Body of pancreas (tissue), 4 donors: ENCODE results near the gene RARS2. TPM values are rescaled to one million over a fixed set of nuclear protein-coding genes. Genes with fewer than 3 reads are reported as not detected.

Source experiments
- ATAC-seq: fragments of 150-250 bp; one replicate; pipeline ENCODE4 v1.9.1; 2016
- DNase-seq, 4 donors: peaks; one replicate each; pipeline ENCODE4 v3.0.0-alpha.2; 2019
- H3K27ac ChIP-seq, 4 donors: fragments of 200-600 bp; sonication (generic); 1 replicate in 3 of 4; 2 replicates in 1 of 4; pipeline versions ENCODE4 v1.5.1 to v1.6.1; 2016 to 2019; ENCODE audit warnings: mild to moderate bottlenecking in 1 of 4, mixed read lengths in 1 of 4, moderate library complexity in 1 of 4
- H3K27me3 ChIP-seq, 2 donors: fragments of 200-600 bp; sonication (generic); one replicate each; pipeline ENCODE4 v1.6.0; 2016; ENCODE audit warnings: mild to moderate bottlenecking in 1 of 2
- H3K36me3 ChIP-seq, 2 donors: fragments of 200-600 bp; sonication (generic); replicated peaks in 1 of 2; 2 replicates each; pipeline ENCODE4 v1.5.1; 2016; ENCODE audit warnings: low read depth in 2 of 2; ENCODE audit not compliant: insufficient read depth in 1 of 2
- H3K4me1 ChIP-seq: fragments of 200-600 bp; sonication (generic); one replicate; pipeline ENCODE4 v1.6.0; 2016
- H3K4me3 ChIP-seq, 2 donors: fragments of 200-600 bp; sonication (generic); 1 replicate in 1 of 2; 2 replicates in 1 of 2; pipeline ENCODE4 v1.5.1; 2016 to 2019
- H3K9me3 ChIP-seq, 3 donors: fragments of 200-600 bp; sonication (generic); 1 replicate in 2 of 3; 2 replicates in 1 of 3; pipeline ENCODE4 v1.5.1; 2016
- CTCF ChIP-seq, 7 experiments: fragments of 450-650 bp in 4 of 7; fragments of 200-600 bp in 3 of 7; sonication (generic) in 3 of 7; IDR thresholded peaks; one replicate each; pipeline ENCODE4 v1.5.1; 2016 to 2019; ENCODE audit warnings: antibody characterized with exemption in 7 of 7
- POLR2A ChIP-seq, 3 donors: fragments of 450-650 bp; IDR thresholded peaks; one replicate each; pipeline ENCODE4 v1.6.1; 2016; ENCODE audit warnings: antibody characterized with exemption in 3 of 3, mild to moderate bottlenecking in 2 of 3
- WGBS, 2 donors: methylation state at CpG; one replicate each; pipeline ENCODE4 v1.1.5; 2017; 5-methylcytosine and 5-hydroxymethylcytosine counted together
- intact Hi-C: fragments of 100-400 bp; cut with DNase I; formaldehyde crosslinking; loops from one replicate; pipeline ENCODE4 v1.15.1; 2023
- total RNA-seq, 2 donors: library from RNA; depleted of rRNA; stranded (reverse); fragments of >200 nt; gene quantifications; one replicate each; pipeline ENCODE4 v1.1.0, GENCODE V29; 2016

Gene RARS2
- 10 to 100 TPM in 1 of 2 donors, 1 to 10 TPM in 1; 7.3 to 15.8 TPM for total RNA-seq

GRCh38 chr6:87589693-87590416 lies at the start of gene RARS2, which contains the start of gene ORC3:
Gene RARS2, minus strand, starts transcription at chr6:87589987. Its CDS starts 30 bp downstream, at chr6:87589957.
Gene ORC3, plus strand, starts transcription at chr6:87590135. Its CDS starts 34 bp downstream, at chr6:87590169.
- peak; percentile 100 for ATAC-seq
- H3K27me3 ChIP-seq, result no peaks in the 10 kb centered on the region
- TF ChIP-seq POLR2A (IDR thresholded peaks at IDR 0.05) (peak; percentile 79 to 93 (median 90)), CTCF (IDR thresholded peaks at IDR 0.05) (peak in 2 of 7 experiments; percentile 1 to 6)
- peak within 1 kb of the TSS; percentile 42 to 96 for H3K4me3 ChIP-seq
- intact Hi-C loops, result no loop called here
- peak; percentile 95 to 97 (median 96) for DNase-seq
- WGBS, 2 donors, result 0% methylated on average over 28 to 41 of the region's 49 CpGs
- H3K9me3 ChIP-seq, result no peaks in the 10 kb centered on the region
- H3K36me3 ChIP-seq, result no peaks in the 10 kb centered on the region
- H3K27ac ChIP-seq, result peak within 1 kb of the TSS; percentile 65 to 81 (median 72)
- peaks cover 40% of the 10 kb centered on the region for H3K4me1 ChIP-seq

- DNase-seq (no peak), ATAC-seq (no peak)
- Histone ChIP-seq H3K27ac (no peak overlapping the region), H3K9me3 (no peaks in the 10 kb centered on the region), H3K27me3 (no peaks in the 10 kb centered on the region), H3K4me3 (no peak overlapping the region), H3K36me3 (peaks cover 0 to 1% of the 10 kb centered on the region in 2 donors), H3K4me1 (no peaks in the 10 kb centered on the region)
- intact Hi-C loops, result no loop called here
- TF ChIP-seq POLR2A (IDR thresholded peaks at IDR 0.05), result no peak
- TF ChIP-seq CTCF (IDR thresholded peaks at IDR 0.05), result no peak
- WGBS, 2 donors, result 98% methylated on average over 4 of the region's 4 CpGs
These were observed 49.6 kb upstream of the RARS2 start for GRCh38 chr6:87639373-87639772.

- no peak for DNase-seq
- intact Hi-C loops, result no loop called here
- no peaks in the 10 kb centered on the region for H3K27me3 ChIP-seq
- H3K4me1 ChIP-seq, result no peaks in the 10 kb centered on the region
- no peaks in the 10 kb centered on the region for H3K9me3 ChIP-seq
- peaks cover 0 to 1% of the 10 kb centered on the region in 2 donors for H3K36me3 ChIP-seq
- H3K27ac ChIP-seq, result no peak overlapping the region
- 96 to 97% methylated on average over 1 of the region's 1 CpG for WGBS, 2 donors
- TF ChIP-seq CTCF (IDR thresholded peaks at IDR 0.05) (no peak), POLR2A (IDR thresholded peaks at IDR 0.05) (no peak)
- no peak for ATAC-seq
- no peak overlapping the region for H3K4me3 ChIP-seq
These were observed 47.3 kb upstream of the RARS2 start for GRCh38 chr6:87637106-87637505.

- H3K9me3 ChIP-seq, result no peaks in the 10 kb centered on the region
- intact Hi-C loops, result no loop called here
- TF ChIP-seq POLR2A (IDR thresholded peaks at IDR 0.05) (no peak), CTCF (IDR thresholded peaks at IDR 0.05) (no peak)
- no peak overlapping the region for H3K27ac ChIP-seq
- no peaks in the 10 kb centered on the region for H3K4me1 ChIP-seq
- H3K36me3 ChIP-seq, result peaks cover 0 to 1% of the 10 kb centered on the region in 2 donors
- no peaks in the 10 kb centered on the region for H3K27me3 ChIP-seq
- no peak overlapping the region for H3K4me3 ChIP-seq
- DNase-seq (no peak), ATAC-seq (no peak)
- WGBS, 2 donors, result 84 to 91% methylated on average over 1 of the region's 1 CpG
These were observed 46.5 kb upstream of the RARS2 start for GRCh38 chr6:87636315-87636714.

GRCh38 chr6:87633851-87634250 lies 44.1 kb upstream of the RARS2 start:
- 76 to 79% methylated on average over 3 of the region's 3 CpGs for WGBS, 2 donors

More at GRCh38 chr6:87633851-87634250, 44.1 kb upstream of the RARS2 start:
- no peak overlapping the region for H3K4me3 ChIP-seq
- H3K9me3 ChIP-seq, result no peaks in the 10 kb centered on the region
- H3K4me1 ChIP-seq, result no peaks in the 10 kb centered on the region
- DNase-seq (no peak), ATAC-seq (no peak)
- H3K27me3 ChIP-seq, result no peaks in the 10 kb centered on the region
- intact Hi-C loops, result no loop called here
- no peak for TF ChIP-seq CTCF (IDR thresholded peaks at IDR 0.05)
- no peak for TF ChIP-seq POLR2A (IDR thresholded peaks at IDR 0.05)
- H3K36me3 ChIP-seq, result no peaks in the 10 kb centered on the region
- no peak overlapping the region for H3K27ac ChIP-seq
